Iris pigment epithelial cell (primary cell): ENCODE results near the gene AKIP1.

Experiments
- DNase-seq: peaks from one replicate; pipeline ENCODE4 v3.0.0-alpha.2; 2011; ENCODE audit warnings: low read depth

Gene AKIP1

GRCh38 chr11:8961401-8961800, 50.4 kb downstream of the AKIP1 start:
- DNase-seq: no peak

GRCh38 chr11:8962841-8963240, 51.9 kb downstream of the AKIP1 start:
- DNase-seq: peak; percentile 4

GRCh38 chr11:8963569-8964323, 52.8 kb downstream of the AKIP1 start:
- DNase-seq: peak; percentile 65

- DNase-seq: peak; percentile 86
Observed at GRCh38 chr11:8964324-8965320, 53.6 kb downstream of the AKIP1 start, which contains the start of gene TMEM9B. Gene TMEM9B, minus strand, starts transcription at chr11:8964442. Its CDS starts 129 bp downstream, at chr11:8964313.

GRCh38 chr11:8967184-8967583, 56.2 kb downstream of the AKIP1 start:
- DNase-seq: no peak
